ENCODE measurements around the gene PPM1H.

GRCh38 chr12:62767946-62768345 is 167.0 kb downstream of the PPM1H start:
- TF ChIP-seq CTCF (conservative IDR thresholded peaks at IDR 0.05; ENCODE audit: low read depth, low read length), result no peak
- TF ChIP-seq EZH2 (IDR thresholded peaks at IDR 0.05; ENCODE audit: low read length, unreplicated experiment), result no peak
- TF ChIP-seq EZH2phosphoT487 (IDR thresholded peaks at IDR 0.05; ENCODE audit: borderline replicate concordance, low read length), result no peak
